ENCODE results near the gene RETNLB. TPM values are rescaled to one million over a fixed set of nuclear protein-coding genes. Genes with fewer than 3 reads are reported as not detected.

RETNLB gene
- total RNA-seq, 4 donors from 2014 or later, result not detected

DNA sequence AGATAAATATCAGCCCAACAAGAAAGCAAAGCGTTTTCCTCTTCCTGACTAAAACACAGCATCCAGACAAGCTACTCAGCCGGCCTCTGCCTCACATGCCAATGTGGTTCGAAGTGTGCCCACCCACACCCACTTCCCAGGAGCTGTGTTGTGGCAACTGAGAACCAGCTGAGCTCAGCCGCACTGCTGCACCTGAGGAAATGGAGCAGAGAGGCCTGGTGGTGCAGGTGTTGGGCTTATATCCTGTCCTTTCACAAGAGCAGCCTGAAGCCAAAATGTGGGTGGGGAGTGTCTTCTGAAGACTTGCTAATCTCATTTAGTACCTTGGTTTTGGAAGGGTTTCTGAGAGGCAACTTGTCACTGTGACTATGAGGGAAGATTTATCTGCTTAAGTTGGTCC lies 23.0 kb upstream of the RETNLB start:
- H3K9me3 ChIP-seq, result no peaks in the 10 kb centered on the region
- intact Hi-C loops (cut with DNase I; ENCODE audit: low total_unique reads), result no loop called here
- ATAC-seq (no peak), DNase-seq (peak in 1 of 2 donors; percentile 11)
- TF ChIP-seq POLR2A (IDR thresholded peaks at IDR 0.05), result no peak
- TF ChIP-seq, protein P1, sequence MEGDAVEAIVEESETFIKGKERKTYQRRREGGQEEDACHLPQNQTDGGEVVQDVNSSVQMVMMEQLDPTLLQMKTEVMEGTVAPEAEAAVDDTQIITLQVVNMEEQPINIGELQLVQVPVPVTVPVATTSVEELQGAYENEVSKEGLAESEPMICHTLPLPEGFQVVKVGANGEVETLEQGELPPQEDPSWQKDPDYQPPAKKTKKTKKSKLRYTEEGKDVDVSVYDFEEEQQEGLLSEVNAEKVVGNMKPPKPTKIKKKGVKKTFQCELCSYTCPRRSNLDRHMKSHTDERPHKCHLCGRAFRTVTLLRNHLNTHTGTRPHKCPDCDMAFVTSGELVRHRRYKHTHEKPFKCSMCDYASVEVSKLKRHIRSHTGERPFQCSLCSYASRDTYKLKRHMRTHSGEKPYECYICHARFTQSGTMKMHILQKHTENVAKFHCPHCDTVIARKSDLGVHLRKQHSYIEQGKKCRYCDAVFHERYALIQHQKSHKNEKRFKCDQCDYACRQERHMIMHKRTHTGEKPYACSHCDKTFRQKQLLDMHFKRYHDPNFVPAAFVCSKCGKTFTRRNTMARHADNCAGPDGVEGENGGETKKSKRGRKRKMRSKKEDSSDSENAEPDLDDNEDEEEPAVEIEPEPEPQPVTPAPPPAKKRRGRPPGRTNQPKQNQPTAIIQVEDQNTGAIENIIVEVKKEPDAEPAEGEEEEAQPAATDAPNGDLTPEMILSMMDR (IDR thresholded peaks at IDR 0.05 in 4 of 5, conservative IDR thresholded peaks at IDR 0.05 in 1 of 5), result no peak
- H3K4me3 ChIP-seq, result no peak overlapping the region
- H3K27ac ChIP-seq, result no peak overlapping the region
- in situ Hi-C loops (cut with MboI; ENCODE audit: low sequenced_read_pairs in 4 of 4), result no loop called here
- H3K27me3 ChIP-seq, result no peaks in the 10 kb centered on the region
- H3K36me3 ChIP-seq, result no peaks in the 10 kb centered on the region
- H3K4me1 ChIP-seq, result no peaks in the 10 kb centered on the region

DNA sequence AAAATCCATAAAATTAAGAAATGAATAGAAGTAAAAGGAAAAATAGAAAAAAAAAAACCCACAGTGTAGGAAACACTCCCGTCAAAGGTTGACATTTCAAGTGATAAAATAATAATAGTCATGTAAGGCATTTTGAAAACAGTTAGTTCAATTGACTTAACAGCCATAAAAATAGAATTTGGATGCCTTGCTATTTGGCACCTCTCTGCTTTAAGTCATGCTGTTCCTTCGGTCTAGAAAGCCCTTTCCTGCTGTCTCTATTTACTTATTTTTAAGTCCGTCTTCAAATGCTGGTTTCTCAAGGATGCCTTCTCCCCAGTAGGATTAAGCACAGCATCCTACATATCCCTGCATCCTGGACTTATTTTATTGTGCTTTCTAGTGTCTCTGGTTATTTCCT lies 22.3 kb upstream of the RETNLB start:
- no peak for TF ChIP-seq POLR2A (IDR thresholded peaks at IDR 0.05)
- TF ChIP-seq, protein P1 (IDR thresholded peaks at IDR 0.05 in 4 of 5, conservative IDR thresholded peaks at IDR 0.05 in 1 of 5), result no peak
- Histone ChIP-seq H3K4me3 (no peak overlapping the region), H3K27me3 (no peaks in the 10 kb centered on the region), H3K4me1 (no peaks in the 10 kb centered on the region), H3K27ac (no peak overlapping the region), H3K9me3 (no peaks in the 10 kb centered on the region), H3K36me3 (no peaks in the 10 kb centered on the region)
- DNase-seq (no peak), ATAC-seq (no peak)
- in situ Hi-C loops (cut with MboI; ENCODE audit: low sequenced_read_pairs in 4 of 4) (no loop called here), intact Hi-C loops (cut with DNase I; ENCODE audit: low total_unique reads) (no loop called here)

DNA sequence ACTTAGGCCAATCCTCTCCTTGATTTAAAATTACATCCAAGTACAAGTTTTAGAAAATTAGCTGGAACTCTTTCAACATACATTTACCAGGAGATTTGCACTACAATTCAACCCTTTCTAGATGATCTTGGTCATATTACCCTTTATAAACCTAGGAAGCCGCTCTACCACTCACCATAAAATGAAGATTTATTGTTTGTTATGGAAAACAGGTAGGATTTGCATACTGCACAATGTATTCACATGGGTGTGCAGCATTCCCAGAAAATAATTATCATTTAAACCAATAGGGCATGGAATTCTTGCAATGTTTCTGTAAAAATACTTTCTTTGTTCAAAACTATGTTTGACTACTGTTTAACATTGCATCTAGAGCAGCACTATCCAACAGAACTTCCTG lies 18.4 kb upstream of the RETNLB start:
- H3K36me3 ChIP-seq, result no peaks in the 10 kb centered on the region
- no peak overlapping the region for H3K27ac ChIP-seq
- in situ Hi-C loops (cut with MboI; ENCODE audit: low sequenced_read_pairs in 4 of 4) (no loop called here), intact Hi-C loops (cut with DNase I; ENCODE audit: low total_unique reads) (no loop called here)
- H3K4me1 ChIP-seq, result no peaks in the 10 kb centered on the region
- H3K27me3 ChIP-seq, result no peaks in the 10 kb centered on the region
- no peak for DNase-seq
- ATAC-seq, result no peak
- no peaks in the 10 kb centered on the region for H3K9me3 ChIP-seq
- no peak overlapping the region for H3K4me3 ChIP-seq
- TF ChIP-seq, protein P1 (IDR thresholded peaks at IDR 0.05 in 4 of 5, conservative IDR thresholded peaks at IDR 0.05 in 1 of 5), result no peak
- no peak for TF ChIP-seq POLR2A (IDR thresholded peaks at IDR 0.05)

DNA sequence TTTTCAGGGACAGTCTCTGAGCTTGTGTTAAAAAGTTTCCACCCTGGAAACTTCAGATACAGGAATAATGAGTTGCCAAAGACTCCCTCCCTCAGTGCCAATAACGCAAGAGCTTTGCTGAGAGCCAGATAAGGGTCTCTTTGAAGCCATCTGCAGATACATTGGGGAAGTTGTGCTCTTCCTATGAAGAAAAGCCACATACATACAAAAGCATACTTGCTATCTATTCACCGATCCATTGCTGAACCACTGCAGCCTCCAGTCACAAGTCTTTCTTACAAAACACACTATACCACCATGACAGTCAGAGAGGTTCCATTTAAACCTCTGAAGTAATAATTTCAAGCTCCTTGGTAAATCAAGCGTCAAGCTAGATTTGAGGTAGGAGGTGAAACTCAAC lies 10.0 kb upstream of the RETNLB start:
- H3K9me3 ChIP-seq, result no peaks in the 10 kb centered on the region
- H3K27ac ChIP-seq, result no peak overlapping the region
- TF ChIP-seq, protein P1 (IDR thresholded peaks at IDR 0.05 in 4 of 5, conservative IDR thresholded peaks at IDR 0.05 in 1 of 5), result no peak
- TF ChIP-seq POLR2A (IDR thresholded peaks at IDR 0.05), result no peak
- in situ Hi-C loops (cut with MboI; ENCODE audit: low sequenced_read_pairs in 4 of 4) (no loop called here), intact Hi-C loops (cut with DNase I; ENCODE audit: low total_unique reads) (no loop called here)
- no peaks in the 10 kb centered on the region for H3K27me3 ChIP-seq
- DNase-seq, result no peak
- H3K4me1 ChIP-seq, result no peaks in the 10 kb centered on the region
- ATAC-seq, result no peak
- no peaks in the 10 kb centered on the region for H3K36me3 ChIP-seq
- no peak overlapping the region for H3K4me3 ChIP-seq

DNA sequence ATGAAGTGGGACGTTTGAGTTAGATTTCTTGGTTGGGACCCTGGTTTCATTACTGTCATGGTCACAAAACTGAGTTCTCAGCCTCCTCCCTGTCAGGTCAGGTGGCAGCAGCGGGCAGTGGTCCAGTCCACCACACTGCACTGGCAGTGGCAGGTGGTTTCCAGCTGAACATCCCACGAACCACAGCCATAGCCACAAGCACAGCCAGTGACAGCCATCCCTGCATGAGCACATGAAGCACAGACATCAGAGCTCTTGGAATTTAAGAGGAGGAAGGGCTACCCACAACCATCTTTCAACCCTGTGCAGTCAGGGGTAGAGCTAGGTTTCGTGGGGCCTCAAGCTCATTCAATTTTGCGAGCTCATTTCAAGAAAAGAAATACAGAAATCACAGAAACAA lies 1.5 kb downstream of the RETNLB start:
- intact Hi-C loops (cut with DNase I; ENCODE audit: low total_unique reads), result no loop called here
- Histone ChIP-seq H3K9me3 (no peaks in the 10 kb centered on the region), H3K27ac (no peak overlapping the region), H3K27me3 (no peaks in the 10 kb centered on the region), H3K4me1 (no peaks in the 10 kb centered on the region), H3K36me3 (no peaks in the 10 kb centered on the region), H3K4me3 (no peak overlapping the region)
- TF ChIP-seq, protein P1 (IDR thresholded peaks at IDR 0.05 in 4 of 5, conservative IDR thresholded peaks at IDR 0.05 in 1 of 5), result no peak
- no peak for TF ChIP-seq POLR2A (IDR thresholded peaks at IDR 0.05)
- in situ Hi-C loops (cut with MboI; ENCODE audit: low sequenced_read_pairs in 4 of 4), result no loop called here
- DNase-seq, result no peak
- no peak for ATAC-seq
